Measurements from ENCODE around the gene GSK3B. TPM values are rescaled to one million over a fixed set of nuclear protein-coding genes. Genes with fewer than 3 reads are reported as not detected.
"Not testable (repeated sequence)": the region's sequence is repeated elsewhere in the genome, so short reads cannot be mapped to it uniquely, and the experiment has no call there.

The GSK3B gene
- total RNA-seq, 1 donor from 2014 or later = 28.0 TPM

DNA sequence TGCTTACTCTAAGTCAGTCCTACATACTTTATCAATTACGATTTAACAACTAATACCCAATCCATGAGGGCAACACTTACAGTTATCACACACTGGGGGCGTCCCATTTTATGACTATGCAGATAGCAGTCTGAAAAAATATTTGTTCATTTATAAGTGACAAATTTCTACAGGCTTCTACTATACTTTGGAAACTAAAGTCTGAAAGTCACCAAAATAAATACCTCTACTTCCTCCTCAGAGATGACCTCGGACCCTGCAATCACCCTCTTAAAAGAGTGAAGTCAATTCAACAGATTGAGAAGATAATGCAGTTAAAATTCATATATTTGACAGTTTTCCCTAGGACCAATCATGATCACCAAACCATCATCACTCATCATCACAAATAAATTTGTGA is 76.6 kb downstream of the GSK3B start:
- DNase-seq (ENCODE audit: low read depth in 2 of 2) = no peak

DNA sequence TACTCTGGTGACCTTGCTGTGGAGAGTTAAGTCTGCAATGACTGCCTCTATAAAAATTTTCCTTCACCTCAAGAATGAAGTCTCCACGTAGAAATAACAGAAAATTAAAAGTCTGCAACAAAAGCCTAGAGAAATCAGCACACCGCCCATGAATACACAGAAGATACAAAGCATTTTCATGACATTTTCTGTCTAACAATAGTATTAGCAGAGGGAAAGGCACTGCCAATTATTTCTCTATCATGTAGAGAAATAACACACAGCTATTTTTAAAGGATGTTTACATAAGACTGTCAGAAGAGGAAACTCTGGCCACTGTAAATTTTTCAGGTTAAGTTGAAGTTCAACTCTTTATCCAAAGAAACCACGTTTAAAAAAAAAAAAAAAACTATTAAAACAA is 80.8 kb downstream of the GSK3B start:
- DNase-seq (ENCODE audit: low read depth in 2 of 2) = peak; percentile 56 to 71

DNA sequence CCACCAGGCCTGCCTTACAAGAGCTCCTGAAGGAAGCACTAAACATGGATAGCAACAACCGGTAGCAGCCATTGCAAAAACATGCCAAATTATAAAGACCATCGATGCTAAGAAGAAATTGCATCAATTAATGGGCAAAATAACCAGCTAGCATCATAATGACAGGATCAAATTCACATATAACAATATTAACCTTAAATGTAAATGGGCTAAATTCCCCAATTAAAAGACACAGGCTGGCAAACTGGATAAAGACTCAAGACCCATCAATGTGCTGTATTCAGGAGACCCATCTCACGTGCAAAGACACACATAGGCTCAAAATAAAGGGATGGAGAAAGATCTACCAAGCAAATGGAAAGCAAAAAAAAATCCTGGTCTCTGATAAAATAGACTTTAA is 88.5 kb downstream of the GSK3B start:
- not testable (repeated sequence) for DNase-seq (ENCODE audit: low read depth in 2 of 2)

DNA sequence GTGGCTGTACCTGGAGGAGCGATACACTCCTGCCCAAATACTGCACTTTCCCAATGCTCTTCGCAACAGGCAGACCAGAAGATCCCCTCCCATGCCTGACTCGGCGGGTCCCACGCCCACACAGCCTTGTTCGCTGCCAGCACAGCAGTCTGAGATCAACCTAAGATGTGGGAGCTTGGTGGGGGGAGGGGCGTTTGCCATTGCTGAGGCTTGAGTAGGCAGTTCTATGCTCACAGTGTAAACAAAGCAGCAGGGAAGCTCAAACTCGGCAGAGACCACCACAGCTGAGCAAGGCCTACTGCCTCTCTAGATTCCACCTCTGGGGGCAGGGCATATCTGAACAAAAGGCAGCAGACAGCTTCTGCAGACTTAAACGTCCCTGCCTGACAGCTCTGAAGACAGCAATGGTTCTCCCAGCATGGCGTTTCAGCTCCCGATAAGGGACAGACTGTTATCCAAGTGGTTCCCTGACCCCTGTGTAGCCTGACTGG is 90.2 kb downstream of the GSK3B start:
- DNase-seq (ENCODE audit: low read depth in 2 of 2) = not testable (repeated sequence)

DNA sequence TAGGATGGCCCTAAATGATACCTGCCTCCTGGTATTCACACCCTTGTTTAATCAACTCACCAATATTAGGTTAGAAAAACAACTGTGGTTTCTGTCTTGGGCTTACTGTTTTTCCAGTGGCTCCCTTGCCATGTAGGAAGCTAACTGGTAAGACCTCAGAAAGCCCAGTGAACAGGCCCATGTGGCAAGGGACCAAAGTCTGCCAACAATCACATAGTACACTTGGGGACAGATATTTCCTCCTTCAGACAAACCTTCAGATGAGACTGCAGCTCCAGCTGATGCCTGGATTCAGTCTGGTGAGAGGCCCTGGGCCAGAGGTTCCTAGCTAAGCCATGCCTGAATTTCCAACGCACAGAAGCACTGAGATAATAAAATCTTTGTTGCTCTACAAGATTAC is 96.1 kb downstream of the GSK3B start:
- DNase-seq (ENCODE audit: low read depth in 2 of 2) = no peak

DNA sequence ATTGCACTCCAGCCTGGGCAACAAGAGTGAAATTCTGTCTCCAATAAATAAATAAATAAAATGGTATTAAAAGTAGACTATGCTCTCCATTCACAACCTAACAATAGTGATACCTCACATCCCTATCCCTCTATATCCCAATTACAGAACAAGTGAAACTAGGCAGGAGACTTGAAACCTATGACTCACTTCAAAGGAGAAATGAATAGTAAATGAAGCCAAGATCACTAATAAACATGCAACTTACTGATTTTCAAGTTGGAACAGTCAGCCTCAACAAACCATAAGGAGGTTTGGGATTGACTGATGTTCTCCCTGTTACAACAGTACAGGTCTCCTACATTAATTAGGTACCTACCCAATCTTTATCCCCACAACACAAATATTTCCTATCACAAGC is 103.4 kb downstream of the GSK3B start:
- DNase-seq (ENCODE audit: low read depth in 2 of 2) = peak in 1 of 2 donors; percentile 46

DNA sequence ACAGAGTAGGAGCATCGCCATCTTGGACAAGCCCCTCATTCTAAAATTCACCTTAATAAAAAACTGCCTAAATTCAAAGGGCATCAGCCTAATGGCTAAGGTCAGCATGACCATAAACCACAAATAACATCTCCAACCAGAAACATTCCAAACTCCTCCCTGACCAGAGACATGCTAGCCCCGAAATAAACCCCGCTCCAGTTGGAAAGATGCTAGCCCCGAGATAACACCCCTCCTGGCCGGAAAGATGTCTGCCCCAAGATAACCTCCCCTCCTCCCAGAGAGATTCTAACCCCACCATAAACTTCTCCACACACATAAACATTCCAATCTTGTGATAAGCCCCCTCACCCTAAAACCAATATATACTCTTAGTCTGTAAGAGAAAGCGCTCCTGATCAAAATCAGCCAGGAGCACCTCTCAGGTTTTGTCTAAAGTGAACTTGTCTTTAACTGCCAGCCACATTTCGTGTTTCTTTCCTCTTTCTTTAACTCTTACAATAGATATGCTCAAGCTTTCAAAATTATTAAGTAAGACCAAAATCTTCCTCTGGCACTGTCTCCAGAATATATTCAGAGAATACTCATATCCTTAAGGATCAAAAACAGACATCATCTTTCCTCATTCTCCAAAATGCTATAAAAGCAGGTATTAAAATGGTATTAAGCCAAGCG is 104.1 kb downstream of the GSK3B start:
- no peak for DNase-seq (ENCODE audit: low read depth in 2 of 2)

DNA sequence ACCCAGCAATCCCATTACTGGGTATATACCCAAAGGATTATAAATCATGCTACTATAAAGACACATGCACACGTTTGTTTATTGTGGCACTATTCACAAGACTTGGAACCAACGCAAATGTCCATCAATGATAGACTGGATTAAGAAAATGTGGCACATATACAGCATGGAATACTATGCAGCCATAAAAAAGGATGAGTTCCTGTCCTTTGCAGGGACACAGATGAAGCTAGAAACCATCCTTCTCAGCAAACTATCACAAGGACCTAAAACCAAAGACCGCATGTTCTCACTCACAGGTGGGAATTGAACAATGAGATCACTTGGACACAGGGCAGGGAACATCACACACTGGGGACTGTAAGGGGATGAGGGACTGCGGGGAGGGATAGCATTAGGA is 107.4 kb downstream of the GSK3B start:
- not testable (repeated sequence) for DNase-seq (ENCODE audit: low read depth in 2 of 2)

DNA sequence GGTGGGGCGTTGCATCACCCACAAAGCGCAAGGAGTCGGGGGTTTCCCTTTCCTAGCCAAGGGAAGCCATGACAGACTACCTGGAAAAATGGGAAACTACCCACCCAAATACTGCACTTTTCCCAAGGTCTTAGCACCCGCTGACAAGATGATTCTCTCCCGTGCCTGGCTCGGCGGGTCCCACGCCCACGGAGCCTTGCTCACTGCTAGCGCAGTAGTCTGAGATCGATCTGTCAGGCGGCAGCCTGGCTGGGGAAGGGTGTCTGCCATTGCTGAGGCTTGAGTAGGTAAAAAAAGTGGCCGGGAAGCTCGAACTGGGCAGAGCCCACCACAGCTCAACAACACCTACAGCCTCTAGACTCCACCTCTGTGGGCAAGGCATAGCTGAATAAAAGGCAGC is 112.9 kb downstream of the GSK3B start:
- DNase-seq (ENCODE audit: low read depth in 2 of 2) = no peak

DNA sequence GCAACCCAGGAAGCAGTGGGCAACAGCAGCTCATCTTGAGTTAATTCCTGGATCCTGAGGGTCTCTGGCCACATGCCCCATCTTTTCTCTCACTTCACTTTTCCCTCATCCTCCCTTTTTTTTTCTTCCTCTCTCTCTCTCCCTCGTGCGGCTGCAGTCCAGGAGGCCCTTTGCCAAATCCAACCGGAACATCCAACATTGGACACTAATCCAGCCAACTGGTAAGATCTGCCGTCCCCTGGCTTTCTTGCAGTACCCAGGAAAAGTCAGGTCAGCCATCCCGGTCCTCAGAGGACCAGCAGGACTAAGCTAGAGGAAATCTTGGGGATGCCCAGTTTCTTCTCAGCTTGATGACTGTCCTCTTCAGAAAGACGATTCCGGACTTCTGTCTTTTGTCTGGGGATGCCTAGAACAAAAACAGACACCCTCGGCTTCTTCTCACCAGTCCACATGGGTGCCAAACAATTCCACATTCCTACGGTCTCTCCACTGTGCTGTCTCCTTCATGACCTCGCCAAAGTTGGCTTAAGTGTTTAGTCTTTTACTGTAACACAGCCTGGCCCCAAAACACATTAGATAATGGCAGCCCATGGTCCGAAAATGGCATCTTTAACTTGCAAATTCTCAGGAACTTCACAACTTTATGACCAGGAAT is 115.6 kb downstream of the GSK3B start:
- no peak for DNase-seq (ENCODE audit: low read depth in 2 of 2)

DNA sequence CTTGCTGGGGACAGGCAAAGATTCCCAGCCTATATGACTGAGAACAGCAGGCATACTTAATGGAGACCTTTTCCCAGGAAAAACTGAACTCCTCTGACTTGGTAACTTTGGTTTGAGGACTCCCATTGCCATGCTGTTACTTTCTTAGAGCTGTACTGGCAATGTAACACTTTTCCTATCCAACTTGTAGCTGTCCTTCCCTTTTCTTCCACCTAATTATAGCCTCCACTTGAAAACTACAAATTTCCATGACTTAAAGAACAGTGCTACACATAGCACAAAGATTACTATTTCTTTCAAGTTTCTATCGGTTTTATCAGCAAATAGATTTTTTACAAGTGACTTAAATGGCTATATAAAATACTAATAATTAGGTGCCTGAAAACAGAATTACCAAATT is 116.9 kb downstream of the GSK3B start:
- no peak for DNase-seq (ENCODE audit: low read depth in 2 of 2)

DNA sequence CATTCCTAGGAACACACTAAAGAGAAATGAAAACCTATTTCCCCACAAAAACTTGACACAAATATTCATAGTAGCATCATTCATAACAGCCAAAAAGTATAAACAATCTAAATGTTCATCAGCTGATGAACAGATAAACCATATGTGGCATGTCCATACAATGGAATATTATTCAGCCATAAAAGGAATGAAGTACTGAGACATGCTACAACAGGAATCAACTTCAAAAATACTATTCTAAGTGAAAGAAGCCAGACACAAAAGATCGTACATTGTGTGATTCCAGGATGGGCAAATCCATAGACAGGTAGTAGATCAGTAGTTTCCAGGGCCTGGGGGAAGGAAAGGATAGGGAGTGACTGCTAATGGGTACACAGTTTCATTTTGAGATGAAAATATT is 118.0 kb downstream of the GSK3B start:
- DNase-seq (ENCODE audit: low read depth in 2 of 2) = no peak

DNA sequence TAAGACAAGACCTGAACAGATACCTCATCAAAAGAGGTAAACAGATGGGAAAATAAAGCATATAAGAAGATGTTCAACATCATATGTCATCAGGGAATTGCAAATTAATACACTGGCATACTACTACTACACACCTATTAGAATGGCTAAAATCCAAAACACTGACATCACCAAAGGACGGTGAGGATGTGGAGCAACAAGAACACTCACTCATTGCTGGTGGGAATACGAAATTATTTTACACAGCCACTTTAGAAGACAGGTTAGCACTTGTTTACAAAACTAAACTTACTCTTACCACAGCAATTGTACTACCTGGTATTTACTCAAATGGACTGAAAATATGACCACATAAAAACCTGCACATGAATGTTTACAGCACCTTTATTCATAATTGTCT is 119.6 kb downstream of the GSK3B start:
- DNase-seq (ENCODE audit: low read depth in 2 of 2) = no peak

DNA sequence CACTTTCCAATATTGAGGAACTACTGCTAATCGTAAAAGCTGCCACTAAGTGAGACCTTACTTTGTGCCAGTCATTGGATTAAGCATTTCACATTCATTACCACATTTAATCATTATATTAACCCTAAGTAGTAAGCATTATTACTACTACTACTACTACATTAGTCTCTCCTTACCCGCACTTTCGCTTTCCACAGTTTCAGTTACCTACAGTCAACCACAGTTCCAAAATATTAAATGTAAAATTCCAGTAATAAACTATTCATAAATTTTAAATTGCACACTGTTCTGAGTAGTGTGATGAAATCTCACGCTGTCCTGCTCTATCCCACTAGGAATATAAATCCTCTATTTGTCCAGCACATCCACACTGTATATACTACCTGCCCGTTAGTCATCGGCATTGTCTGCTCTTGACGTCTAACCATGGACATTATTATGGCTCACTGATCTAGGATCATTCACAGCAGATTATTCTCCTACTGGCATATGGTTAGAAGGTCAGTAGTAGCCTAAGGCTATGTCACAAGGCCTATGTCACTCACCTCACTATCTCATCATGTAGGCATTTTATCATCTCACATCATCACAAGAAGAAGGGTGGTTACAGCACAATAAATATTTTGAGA is 121.1 kb downstream of the GSK3B start:
- DNase-seq (ENCODE audit: low read depth in 2 of 2) = no peak

DNA sequence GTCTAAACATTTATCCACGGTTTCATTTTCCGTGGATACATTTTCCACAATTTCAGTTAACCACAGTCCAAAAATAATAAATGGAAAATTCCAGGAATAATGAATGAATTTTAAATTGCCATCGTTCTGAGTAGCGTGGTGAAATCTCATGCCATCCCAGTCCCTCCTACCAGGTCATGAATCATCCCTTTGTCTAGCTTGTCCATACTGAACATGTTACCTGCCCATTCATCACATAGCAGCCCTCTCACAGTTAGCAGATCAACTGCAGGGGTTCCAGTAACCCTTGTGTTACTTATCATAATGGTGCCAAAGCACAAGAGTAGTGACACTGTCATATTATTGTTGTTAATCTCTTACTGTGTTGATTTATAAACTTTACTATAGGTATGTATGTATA is 124.5 kb downstream of the GSK3B start:
- peak in 1 of 2 donors; percentile 75 for DNase-seq (ENCODE audit: low read depth in 2 of 2)

DNA sequence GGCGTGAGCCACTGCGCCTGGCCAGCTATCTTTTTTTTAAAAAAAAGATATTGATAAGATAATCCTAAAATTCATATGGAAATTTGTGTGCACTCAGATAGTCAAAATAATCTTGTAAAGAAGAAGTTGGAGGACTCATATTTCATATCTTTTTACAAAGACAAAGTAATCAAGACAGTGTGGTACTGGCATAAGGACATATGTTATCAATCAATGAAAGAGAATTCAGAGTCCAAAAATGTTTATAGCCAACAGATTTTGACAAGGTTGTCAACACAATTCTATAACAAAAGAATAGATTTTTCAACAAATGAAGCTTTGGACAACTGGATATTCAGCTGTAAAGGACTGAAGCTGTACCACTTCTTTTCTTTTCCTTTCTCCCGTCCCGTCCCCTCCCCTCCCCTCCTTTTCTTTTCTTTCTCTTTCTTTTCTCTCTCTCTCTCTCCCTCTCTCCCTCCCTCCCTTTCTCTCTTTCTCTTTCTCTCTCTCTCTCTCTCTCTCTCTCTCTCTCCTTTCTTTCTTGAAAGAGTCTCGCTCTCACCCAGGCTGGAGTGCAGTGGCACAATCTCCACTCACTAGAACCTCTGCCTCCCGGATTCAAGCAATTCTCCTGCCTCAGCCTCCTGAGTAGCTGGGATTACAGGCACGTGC is 126.8 kb downstream of the GSK3B start:
- DNase-seq (ENCODE audit: low read depth in 2 of 2) = no peak

DNA sequence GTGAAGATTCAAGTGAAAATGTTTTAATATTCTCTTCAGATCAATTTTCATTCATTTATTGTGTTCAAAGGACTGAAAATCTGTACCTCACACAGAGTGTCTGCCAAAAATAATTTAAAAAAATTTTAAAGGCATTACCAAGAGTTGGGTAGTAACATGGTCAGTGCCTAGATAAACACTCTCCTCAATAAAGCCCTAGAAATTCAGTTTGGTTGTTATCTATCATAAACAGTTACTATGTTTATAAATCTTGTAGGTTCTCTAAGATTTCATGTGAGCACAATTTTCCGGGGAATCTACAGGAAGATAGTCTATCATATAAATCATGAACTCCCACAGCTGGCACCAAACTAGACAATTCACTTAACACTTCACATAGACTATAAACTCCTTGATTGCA is 128.6 kb downstream of the GSK3B start:
- DNase-seq (ENCODE audit: low read depth in 2 of 2) = no peak

DNA sequence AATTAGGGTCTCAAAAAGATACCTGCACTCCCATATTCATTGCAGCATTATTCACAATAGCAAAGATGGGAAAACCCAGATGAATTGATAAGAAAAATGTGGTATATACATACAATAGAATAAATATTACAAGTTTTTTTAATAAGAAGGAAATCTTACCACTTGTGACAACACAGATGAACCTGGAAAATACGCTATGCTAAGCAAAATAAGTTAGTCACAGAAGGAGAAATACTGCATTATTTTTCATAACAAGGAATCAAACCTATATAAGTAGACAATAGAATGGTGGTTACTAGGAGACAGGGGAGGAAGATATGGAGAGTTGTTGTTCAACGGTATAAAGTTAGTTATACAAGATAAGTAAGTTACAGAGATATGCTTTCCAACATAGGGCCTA is 130.0 kb downstream of the GSK3B start:
- no peak for DNase-seq (ENCODE audit: low read depth in 2 of 2)

DNA sequence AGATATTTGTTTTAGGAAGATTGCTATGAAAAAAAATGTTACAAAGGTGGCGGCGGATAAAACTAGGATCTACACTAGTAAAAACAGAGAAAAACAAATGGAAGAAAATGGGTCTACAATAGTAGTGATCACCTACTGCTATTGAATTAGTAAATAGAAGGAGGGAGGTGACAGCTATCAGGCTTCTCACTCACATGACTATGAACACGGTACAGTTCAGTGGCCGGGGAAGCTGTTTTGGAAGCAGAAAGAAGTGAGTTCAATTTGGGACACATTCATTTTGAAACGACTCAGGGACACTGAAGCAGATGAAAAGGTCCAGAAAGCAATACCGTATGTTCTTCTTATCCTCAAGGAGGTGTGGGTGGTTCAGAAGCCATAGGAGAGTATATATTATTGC is 138.3 kb downstream of the GSK3B start:
- DNase-seq (ENCODE audit: low read depth in 2 of 2) = no peak

DNA sequence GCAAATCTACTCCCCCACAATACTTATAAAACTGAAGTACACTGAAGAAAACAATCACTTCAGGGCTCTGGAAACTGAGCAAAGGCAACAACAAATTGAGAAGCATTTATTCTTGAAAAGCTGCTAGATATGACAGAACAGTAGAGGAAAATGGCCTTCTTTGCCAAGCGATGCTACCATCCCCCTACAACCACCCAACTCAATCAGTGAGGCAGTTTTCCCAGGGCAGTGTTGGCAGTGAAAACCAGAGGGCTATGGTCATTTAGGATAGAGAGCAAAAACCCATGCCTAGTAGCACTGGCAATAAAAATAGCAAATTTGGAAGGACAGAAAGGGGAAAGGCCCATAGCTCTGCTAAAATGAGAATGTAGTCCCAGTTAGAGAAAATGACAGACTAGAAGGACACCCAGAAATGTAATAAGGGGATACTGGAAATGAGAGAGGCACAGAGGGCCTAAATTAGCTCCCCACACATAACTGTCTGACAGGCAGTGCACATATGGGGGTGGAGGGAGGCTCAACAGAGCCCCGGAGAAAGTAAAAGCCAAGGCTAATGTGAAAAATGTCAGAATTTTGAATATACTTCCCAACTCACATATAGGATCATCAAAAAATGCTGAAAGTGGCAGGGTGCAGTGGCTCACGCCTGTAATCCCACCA is 143.5 kb downstream of the GSK3B start:
- DNase-seq (ENCODE audit: low read depth in 2 of 2) = no peak

DNA sequence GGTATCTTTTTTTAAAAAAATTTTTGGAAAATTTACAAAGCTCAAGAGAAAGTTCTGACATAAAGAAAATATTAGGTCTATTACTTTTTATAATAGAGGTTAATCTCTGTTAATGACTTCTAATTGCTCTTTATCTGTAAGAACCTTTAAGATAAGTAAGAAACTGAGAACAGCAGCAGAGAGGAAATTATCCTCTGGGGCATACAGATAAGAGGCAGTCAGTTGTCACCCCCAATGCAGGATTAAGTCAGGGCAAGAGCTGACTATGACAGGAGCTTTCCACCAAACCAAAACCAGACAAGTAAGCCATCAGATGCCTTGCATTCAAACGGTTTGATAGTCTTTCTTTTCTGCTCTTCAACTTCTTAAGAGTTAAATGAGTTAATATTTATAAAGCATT is 149.0 kb downstream of the GSK3B start:
- no peak for DNase-seq (ENCODE audit: low read depth in 2 of 2)

DNA sequence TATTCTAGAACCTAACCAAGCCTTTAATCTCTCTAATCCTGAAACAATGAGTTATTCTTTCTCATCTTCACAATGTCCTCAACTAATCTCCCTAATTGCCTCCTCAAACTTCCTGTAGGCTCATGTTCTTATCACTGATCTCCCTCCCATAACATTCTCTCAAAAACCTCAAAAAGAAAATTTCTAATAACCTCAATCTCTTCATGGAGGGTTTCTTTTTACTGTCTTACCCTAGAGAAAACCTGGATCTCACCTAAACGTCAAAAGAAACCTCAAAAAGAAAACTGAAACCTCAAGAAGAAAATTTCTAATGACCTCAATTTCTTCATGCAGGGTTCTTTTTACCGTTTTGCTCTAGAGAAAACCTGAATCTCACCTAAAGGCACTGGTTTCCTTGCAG is 150.2 kb downstream of the GSK3B start:
- no peak for DNase-seq (ENCODE audit: low read depth in 2 of 2)
